Fibroblast of villous mesenchyme (primary cell): Measurements from ENCODE around the gene ENO4. TPM values are rescaled to one million over a fixed set of nuclear protein-coding genes. Genes with fewer than 3 reads are reported as not detected.

Source experiments
- DNase-seq: peaks from one replicate; pipeline ENCODE4 v3.0.0-alpha.2; 2010; ENCODE audit warnings: low read depth
- H3K4me3 ChIP-seq: 2 replicates; pipeline ENCODE4 v1.5.1; 2011; ENCODE audit warnings: low read depth, mild to moderate bottlenecking, low read length
- CTCF ChIP-seq: IDR thresholded peaks from 2 replicates; pipeline ENCODE4 v1.5.1; 2012; ENCODE audit warnings: low read depth, mild to moderate bottlenecking, low read length; ENCODE audit not compliant: insufficient read depth
- total RNA-seq: library from RNA; depleted of rRNA; stranded (reverse); fragments of >200 nt; gene quantifications from 2 replicates; pipeline ENCODE4 v1.2.3, GENCODE V29; 2012

Gene ENO4
- total RNA-seq, 1 donor = not detected

GRCh38 chr10:116875897-116876296 is 26.6 kb downstream of the ENO4 start:
- no peak overlapping the region for H3K4me3 ChIP-seq
- no peak for TF ChIP-seq CTCF
- no peak for DNase-seq

GRCh38 chr10:116877391-116877790 is 28.1 kb downstream of the ENO4 start:
- DNase-seq = no peak
- no peak for TF ChIP-seq CTCF
- H3K4me3 ChIP-seq = no peak overlapping the region

- no peak for TF ChIP-seq CTCF
- no peak overlapping the region for H3K4me3 ChIP-seq
- no peak for DNase-seq
Measured at GRCh38 chr10:116878123-116878522, 28.8 kb downstream of the ENO4 start.

- H3K4me3 ChIP-seq = no peak overlapping the region
- no peak for DNase-seq
- TF ChIP-seq CTCF = no peak
Measured at GRCh38 chr10:116879817-116880216, 30.5 kb downstream of the ENO4 start.

GRCh38 chr10:116880716-116881482 is 31.6 kb downstream of the ENO4 start:
- no peak for TF ChIP-seq CTCF
- no peak for DNase-seq
- H3K4me3 ChIP-seq = no peak overlapping the region

GRCh38 chr10:116882639-116883038 is 33.3 kb downstream of the ENO4 start:
- H3K4me3 ChIP-seq = no peak overlapping the region
- no peak for DNase-seq
- TF ChIP-seq CTCF = no peak

GRCh38 chr10:116886772-116887171 is 37.5 kb downstream of the ENO4 start:
- no peak for DNase-seq
- no peak overlapping the region for H3K4me3 ChIP-seq
- TF ChIP-seq CTCF = no peak
